ENCODE measurements around the gene BACH2.
"Not testable (repeated sequence)": the region's sequence is repeated elsewhere in the genome, so short reads cannot be mapped to it uniquely, and the experiment has no call there.

Gene BACH2

DNA sequence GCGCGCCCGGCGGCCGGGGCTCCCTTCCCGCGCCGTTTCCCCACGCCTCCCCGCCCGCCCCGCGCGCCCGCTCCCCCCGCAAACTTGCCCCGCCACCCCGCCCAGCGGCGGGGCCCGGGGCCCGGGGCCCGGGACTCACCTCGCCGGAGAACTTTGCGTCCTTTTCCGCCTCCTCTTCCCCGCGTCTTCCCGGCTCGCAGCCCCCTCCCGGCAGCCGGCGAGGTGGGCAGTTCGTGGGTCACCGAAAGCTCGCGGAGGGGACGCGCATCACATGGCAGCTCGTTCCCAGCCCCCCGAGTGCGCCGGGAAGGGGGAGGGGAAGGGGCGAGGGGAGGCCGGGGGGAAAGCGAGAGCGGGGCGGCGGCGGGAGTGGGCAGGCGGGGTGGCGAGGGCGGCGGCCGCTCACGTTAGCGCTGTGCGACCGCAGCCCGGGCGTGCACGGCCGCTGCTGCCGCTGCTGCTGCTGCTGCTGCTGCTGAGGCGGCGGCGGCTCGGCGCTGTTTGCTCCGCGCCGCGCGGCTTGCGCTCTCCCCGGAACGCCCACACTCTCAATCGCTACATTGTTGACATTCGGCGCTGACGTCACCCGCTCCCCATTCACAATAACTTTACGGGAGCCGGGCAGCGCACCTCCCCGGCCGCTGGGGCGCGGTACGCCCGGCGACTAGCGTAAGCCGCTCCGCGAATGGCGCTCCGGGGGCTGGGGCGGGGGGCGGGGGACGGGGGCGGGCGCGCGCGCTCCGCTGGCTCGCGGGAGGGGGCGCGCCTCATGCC is at the start of gene BACH2:
Gene BACH2 (minus strand): TSS at position 503 of the 774 bp plus-strand sequence. CDS start 287,999 bp downstream, outside the sequence.
- DNase-seq, result peak; percentile 49 to 74

DNA sequence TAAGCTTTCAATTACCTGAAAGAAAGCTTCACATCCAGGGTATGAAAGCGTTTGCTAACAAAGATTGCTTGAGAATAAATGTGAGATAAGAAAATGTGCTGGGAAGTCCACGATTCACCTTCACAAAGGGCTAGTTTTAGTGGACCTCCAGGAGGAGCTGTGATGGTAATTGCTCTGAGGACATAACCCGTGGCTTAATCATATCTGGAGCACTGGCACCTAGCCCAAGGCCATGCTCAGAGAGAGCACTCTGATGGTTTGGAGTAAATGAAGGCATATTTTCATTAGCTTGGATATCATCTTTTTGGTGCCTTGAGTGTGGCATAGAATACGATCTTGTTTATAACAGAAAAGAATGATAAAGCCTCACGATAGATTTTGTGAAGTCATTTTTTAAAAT is 46.9 kb upstream of the BACH2 start:
- DNase-seq, result no peak

GRCh38 chr6:90338409-90338808 is 41.8 kb upstream of the BACH2 start:
- DNase-seq, result no peak

- no peak for DNase-seq
Measured at GRCh38 chr6:90336388-90336947, 39.8 kb upstream of the BACH2 start.

- DNase-seq, result no peak
Measured at GRCh38 chr6:90333928-90334327, 37.3 kb upstream of the BACH2 start.

DNA sequence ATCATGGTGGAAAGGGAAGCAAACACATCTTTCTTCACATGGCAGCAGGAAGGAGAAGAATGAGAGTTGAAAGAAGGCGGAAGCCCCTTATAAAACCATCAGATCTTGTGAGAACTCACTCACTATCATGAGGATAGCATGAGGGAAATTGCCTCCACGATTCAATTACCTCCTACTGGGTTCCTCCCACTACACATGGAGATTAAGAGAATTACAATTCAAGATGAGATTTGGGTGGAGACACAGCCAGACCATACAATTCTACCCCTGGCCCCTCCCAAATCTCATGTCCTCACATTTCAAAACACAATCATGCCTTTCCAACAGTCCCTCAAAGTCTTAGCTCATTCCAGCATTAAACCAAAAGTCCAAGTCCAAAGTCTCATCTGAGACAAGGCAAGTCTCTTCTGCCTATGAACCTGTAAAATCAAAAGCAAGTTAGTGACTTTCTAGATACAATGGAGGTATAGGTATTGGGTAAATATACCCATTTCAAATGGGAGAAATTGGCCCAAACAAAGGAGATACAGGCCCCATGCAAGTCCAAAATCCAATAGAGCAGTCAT is 36.4 kb upstream of the BACH2 start:
- not testable (repeated sequence) for DNase-seq

GRCh38 chr6:90329386-90330077 is 32.9 kb upstream of the BACH2 start:
- DNase-seq, result no peak

DNA sequence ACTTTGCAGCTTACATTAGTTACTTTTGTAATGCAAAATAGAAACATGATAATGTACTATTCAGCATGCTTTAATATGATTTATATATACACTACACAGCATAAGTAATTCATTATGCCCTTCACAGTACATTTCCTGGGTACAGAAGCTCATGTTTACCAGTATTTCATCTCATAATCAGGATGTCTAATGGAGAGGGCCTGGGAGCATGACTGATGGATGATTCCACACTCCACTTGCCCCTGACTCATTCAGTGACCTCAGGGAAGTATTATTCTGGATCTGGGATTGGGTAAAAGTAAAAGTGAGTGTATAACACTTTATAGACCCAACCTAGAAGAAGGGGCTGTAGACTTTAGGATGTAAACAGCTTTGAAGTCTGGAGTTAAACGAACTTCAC is 31.4 kb upstream of the BACH2 start:
- no peak for DNase-seq

GRCh38 chr6:90326404-90327057 is 29.9 kb upstream of the BACH2 start:
- no peak for DNase-seq

- DNase-seq, result no peak
Measured at GRCh38 chr6:90323706-90324105, 27.1 kb upstream of the BACH2 start.

DNA sequence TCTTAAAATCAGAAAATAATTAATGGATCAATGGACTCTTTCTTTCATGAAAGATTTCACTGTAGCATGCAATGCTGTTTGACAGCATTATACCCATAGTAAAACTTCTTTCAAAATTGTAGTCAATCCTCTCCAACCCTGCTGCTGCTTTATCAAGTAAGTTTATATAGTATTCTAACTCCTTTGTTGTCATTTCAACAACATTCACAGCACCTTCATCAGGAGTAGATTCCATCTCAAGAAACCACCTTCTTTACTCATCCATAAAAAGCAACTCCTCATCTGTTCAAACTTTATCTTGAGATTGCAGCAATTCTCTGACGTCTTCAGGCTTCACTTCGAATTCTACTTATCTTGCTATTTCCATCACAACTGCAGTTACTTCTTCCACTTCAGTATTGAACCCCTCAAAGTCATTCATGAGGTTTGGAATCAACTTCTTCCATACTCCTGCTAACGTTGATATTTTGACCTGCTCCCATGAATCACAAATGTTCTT is 26.4 kb upstream of the BACH2 start:
- DNase-seq, result no peak

DNA sequence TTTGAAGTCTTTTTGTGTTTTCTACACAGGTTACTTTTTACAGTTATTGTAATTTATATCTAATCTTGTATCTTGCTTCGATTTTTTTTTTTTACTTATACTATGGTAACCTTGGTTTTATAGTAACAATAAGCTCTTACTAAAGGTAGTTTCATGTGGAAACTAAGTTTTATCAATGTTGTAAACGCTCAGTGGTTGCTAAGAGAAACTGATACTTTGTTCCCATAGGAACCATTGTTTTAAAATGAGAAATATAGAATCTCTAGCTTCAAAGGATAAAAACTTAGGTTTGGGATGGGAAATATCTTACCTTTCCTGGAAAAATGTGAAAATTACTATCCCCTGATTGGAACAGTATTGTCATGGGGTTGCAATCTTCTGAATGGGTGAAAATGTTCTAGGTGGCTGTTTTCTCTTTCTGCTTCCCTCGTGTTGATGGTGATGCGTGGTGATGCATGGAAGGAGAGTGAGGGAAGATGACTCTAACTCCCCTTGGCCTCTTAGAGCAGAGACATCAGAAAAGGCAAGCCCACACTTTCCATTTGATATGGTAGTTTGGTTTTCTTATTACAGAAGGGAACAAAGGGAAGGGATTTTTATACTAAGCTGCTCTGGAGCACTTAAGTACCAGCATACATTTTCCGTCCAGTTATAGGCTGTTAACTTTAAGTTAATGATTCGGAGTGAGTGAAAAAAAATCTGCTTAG is 23.5 kb upstream of the BACH2 start:
- no peak for DNase-seq

DNA sequence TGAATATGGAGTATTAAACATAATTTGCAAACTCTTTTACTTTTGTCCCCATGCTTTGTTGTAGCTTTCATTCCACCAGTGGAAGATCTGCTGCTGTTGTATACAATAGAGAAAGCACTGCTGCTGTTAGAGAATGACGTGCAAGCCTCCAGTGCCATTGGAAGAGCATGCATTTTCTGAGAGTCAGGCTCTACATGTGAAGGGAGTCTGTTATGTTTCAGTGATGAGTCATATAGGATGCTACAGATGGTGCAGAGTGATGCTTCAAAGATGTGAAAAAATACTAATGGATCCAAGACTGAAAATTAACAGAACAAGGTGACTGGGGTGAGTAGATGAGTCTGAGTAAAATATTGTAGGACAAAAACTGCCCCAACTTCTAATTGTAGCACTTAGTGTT is 22.4 kb upstream of the BACH2 start:
- DNase-seq, result no peak

GRCh38 chr6:90315986-90316385 is 19.3 kb upstream of the BACH2 start:
- no peak for DNase-seq

- no peak for DNase-seq
Measured at GRCh38 chr6:90315354-90315950, 18.8 kb upstream of the BACH2 start.

GRCh38 chr6:90314514-90314913 is 17.9 kb upstream of the BACH2 start:
- DNase-seq, result no peak

GRCh38 chr6:90311569-90311968 is 14.9 kb upstream of the BACH2 start:
- no peak for DNase-seq

DNA sequence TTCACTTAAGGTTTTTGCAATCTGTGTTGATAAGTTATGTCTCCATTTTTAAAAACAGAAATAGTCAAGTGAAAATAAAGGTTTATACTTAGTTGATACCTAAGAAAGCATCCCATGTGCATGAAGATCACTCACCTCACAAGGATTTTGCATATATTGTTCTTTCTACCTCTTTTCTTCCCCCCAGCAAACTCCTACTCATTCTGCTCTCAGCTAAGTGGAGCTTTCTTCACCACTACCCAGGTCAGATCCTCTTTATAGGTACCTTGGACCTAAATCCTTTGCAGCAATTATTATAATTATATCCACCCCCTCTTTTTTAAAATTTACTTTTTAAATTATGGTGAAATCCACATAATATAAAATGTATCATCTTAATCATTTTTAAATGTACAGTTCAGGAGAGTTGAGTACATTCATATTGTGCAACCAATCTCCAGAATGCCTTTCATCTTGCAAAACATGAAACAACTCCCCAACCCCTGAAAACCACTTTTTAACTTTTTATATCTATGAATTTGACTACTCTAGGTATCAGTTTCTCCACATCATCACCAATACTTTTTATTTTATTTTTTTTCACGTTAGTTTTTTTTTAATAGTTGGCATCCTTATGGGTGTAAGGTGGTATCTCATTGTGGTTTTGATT is 9.3 kb upstream of the BACH2 start:
- DNase-seq, result no peak

GRCh38 chr6:90304308-90304707 is 7.7 kb upstream of the BACH2 start:
- no peak for DNase-seq

DNA sequence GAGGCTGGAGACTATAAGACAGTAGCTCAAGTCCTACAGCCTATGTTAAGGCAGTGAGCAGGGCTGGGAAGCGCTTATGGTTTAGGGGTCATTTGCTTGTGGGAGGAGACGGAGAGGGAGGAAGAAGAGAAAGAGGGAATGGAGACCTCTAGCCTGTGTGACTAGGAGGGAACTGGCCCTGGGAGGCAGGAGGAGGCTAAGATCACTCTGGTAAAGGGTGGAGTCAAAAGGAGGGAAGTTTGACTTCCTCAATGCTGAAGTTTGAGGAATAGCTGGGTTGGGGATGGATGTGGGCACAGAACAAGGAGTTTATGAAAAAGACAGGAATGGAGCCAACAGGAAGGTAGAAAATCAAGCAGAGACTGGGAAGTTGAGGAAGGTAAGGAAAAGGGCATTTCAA is 6.4 kb upstream of the BACH2 start:
- DNase-seq, result no peak

- no peak for DNase-seq
Measured at GRCh38 chr6:90302320-90302719, 5.7 kb upstream of the BACH2 start.
